ENCODE results near the gene YY1. TPM values are rescaled to one million over a fixed set of nuclear protein-coding genes. Genes with fewer than 3 reads are reported as not detected.
A peak's percentile ranks its signal among the peaks of the same experiment; 100 is the strongest.
"Not testable (repeated sequence)": the region's sequence is repeated elsewhere in the genome, so short reads cannot be mapped to it uniquely, and the experiment has no call there.

Gene YY1
- total and polyA plus RNA-seq, 2 experiments from 2014 or later, result 88.2 to 128 TPM

- Histone ChIP-seq H3K9me2 (ENCODE audit: insufficient read depth) (no peaks in the 10 kb centered on the region), H3K79me2 (replicated peaks; ENCODE audit: insufficient read depth) (peaks cover 87% of the 10 kb centered on the region), H3K4me2 (no peak overlapping the region), H3K36me3 (ENCODE audit: insufficient read depth) (0 out of 2 replicates have a peak, but pooled peaks cover 12% of the 10 kb centered on the region), H3K27ac (ENCODE audit: low read depth) (no peak overlapping the region), H3K27me3 (ENCODE audit: insufficient read depth) (no peaks in the 10 kb centered on the region), H3K4me1 (ENCODE audit: insufficient read depth) (peaks cover 13% of the 10 kb centered on the region; the same call in 1 of the 2 replicates), H4K20me1 (replicated peaks; ENCODE audit: insufficient read depth) (peaks cover 65% of the 10 kb centered on the region), H2AFZ (no peak overlapping the region), H3K4me3 (no peak overlapping the region), H3F3A (replicated peaks; ENCODE audit: low read depth) (0 out of 2 replicates have a peak, but pooled peaks cover 6% of the 10 kb centered on the region)
- DNase-seq (ENCODE audit: low spot score), result no peak
- no peak for TF ChIP-seq EZH2phosphoT487 (IDR thresholded peaks at IDR 0.05; ENCODE audit: unreplicated experiment)
- no peak for TF ChIP-seq STAT1 (IDR thresholded peaks at IDR 0.05; ENCODE audit: unreplicated experiment)
- no peak for TF ChIP-seq ZNF331 (CRISPR knock-in tag; IDR thresholded peaks at IDR 0.05; ENCODE audit: low read depth)
- no peak for TF ChIP-seq CTCF (conservative IDR thresholded peaks at IDR 0.05; ENCODE audit: low read depth in 2 of 2)
- no peak for TF ChIP-seq ETS1 (IDR thresholded peaks at IDR 0.05)
- no peak for TF ChIP-seq CREB1 (CRISPR knock-in tag; IDR thresholded peaks at IDR 0.05; ENCODE audit: low read depth)
- Mint-ChIP-seq H3K4me3 (no peak overlapping the region), H3K9me3 (no peaks in the 10 kb centered on the region; the same call in 2 of the 3 replicates), H3K36me3 (ENCODE audit: low read depth) (peaks cover 27% of the 10 kb centered on the region), H3K4me1 (peaks cover 31% of the 10 kb centered on the region), H3K27me3 (ENCODE audit: insufficient read depth, low read depth, poor library complexity) (peaks cover 9% of the 10 kb centered on the region), H3K27ac (no peak overlapping the region)
- ATAC-seq, result no peak
Measured at GRCh38 chr14:100234511-100234910, 4.4 kb upstream of the YY1 start.

- peaks cover 82% of the 10 kb centered on the region for H3K79me2 ChIP-seq (replicated peaks; ENCODE audit: insufficient read depth)
- H3K4me3 ChIP-seq, result peak overlapping the region; percentile 75
- H3K36me3 ChIP-seq (ENCODE audit: insufficient read depth), result 0 out of 2 replicates have a peak, but pooled peaks cover 12% of the 10 kb centered on the region
- not testable (repeated sequence) for ATAC-seq; DNase-seq (ENCODE audit: low spot score); H2AFZ ChIP-seq; H3K27me3 ChIP-seq (ENCODE audit: insufficient read depth); H3K27me3 Mint-ChIP-seq (ENCODE audit: insufficient read depth, low read depth, poor library complexity); H3K9me2 ChIP-seq (ENCODE audit: insufficient read depth); H3K9me3 Mint-ChIP-seq
- peaks cover 12% of the 10 kb centered on the region; the same call in 1 of the 2 replicates for H3F3A ChIP-seq (replicated peaks; ENCODE audit: low read depth)
- Mint-ChIP-seq H3K4me1 (peaks cover 33% of the 10 kb centered on the region), H3K36me3 (ENCODE audit: low read depth) (peaks cover 29% of the 10 kb centered on the region), H3K4me3 (peak overlapping the region; percentile 90), H3K27ac (peak overlapping the region; percentile 95)
- H3K27ac ChIP-seq (ENCODE audit: low read depth), result 0 out of 2 replicates have a peak overlapping the region, but pooled peaks have one; percentile 36
- H4K20me1 ChIP-seq (replicated peaks; ENCODE audit: insufficient read depth), result peaks cover 59% of the 10 kb centered on the region
- H3K4me2 ChIP-seq, result peak overlapping the region; percentile 81
- peaks cover 18% of the 10 kb centered on the region for H3K4me1 ChIP-seq (ENCODE audit: insufficient read depth)
Measured at GRCh38 chr14:100236271-100236818, 2.6 kb upstream of the YY1 start.

GRCh38 chr14:100236881-100237280 is 2.1 kb upstream of the YY1 start:
- Mint-ChIP-seq H3K36me3 (ENCODE audit: low read depth) (peaks cover 32% of the 10 kb centered on the region), H3K27ac (peak overlapping the region; percentile 95), H3K9me3 (peaks cover 3% of the 10 kb centered on the region; the same call in 2 of the 3 replicates), H3K4me1 (peaks cover 39% of the 10 kb centered on the region), H3K4me3 (peak overlapping the region; percentile 90), H3K27me3 (ENCODE audit: insufficient read depth, low read depth, poor library complexity) (peaks cover 8% of the 10 kb centered on the region)
- Histone ChIP-seq H3F3A (replicated peaks; ENCODE audit: low read depth) (peaks cover 12% of the 10 kb centered on the region; the same call in 1 of the 2 replicates), H3K27me3 (ENCODE audit: insufficient read depth) (no peaks in the 10 kb centered on the region), H4K20me1 (replicated peaks; ENCODE audit: insufficient read depth) (peaks cover 59% of the 10 kb centered on the region), H3K4me1 (ENCODE audit: insufficient read depth) (peaks cover 23% of the 10 kb centered on the region), H3K27ac (ENCODE audit: low read depth) (peak overlapping the region; percentile 97; the same call in 1 of the 2 replicates), H3K36me3 (ENCODE audit: insufficient read depth) (0 out of 2 replicates have a peak, but pooled peaks cover 6% of the 10 kb centered on the region), H3K9me2 (ENCODE audit: insufficient read depth) (no peaks in the 10 kb centered on the region), H3K4me2 (peak overlapping the region; percentile 81), H2AFZ (no peak overlapping the region), H3K79me2 (replicated peaks; ENCODE audit: insufficient read depth) (peaks cover 82% of the 10 kb centered on the region), H3K4me3 (peak overlapping the region; percentile 75)
- ATAC-seq (no peak), DNase-seq (ENCODE audit: low spot score) (no peak)
- TF ChIP-seq STAT1 (IDR thresholded peaks at IDR 0.05; ENCODE audit: unreplicated experiment) (no peak), EZH2 (IDR thresholded peaks at IDR 0.05; ENCODE audit: low read depth, unreplicated experiment) (no peak), CTCF (conservative IDR thresholded peaks at IDR 0.05; ENCODE audit: low read depth in 2 of 2) (no peak)
